PFSK-1 (cell line): ENCODE results near the gene DUSP16.

Source experiments
- POLR2AphosphoS5 ChIP-seq: IDR thresholded peaks from 2 replicates; pipeline ENCODE4 v1.6.1; 2012; ENCODE audit warnings: low read depth, mild to moderate bottlenecking, control low read depth, low read length, moderate library complexity
- TAF1 ChIP-seq: IDR thresholded peaks from 2 replicates; pipeline ENCODE4 v1.6.1; 2012; ENCODE audit warnings: low read length, control low read depth, borderline replicate concordance; ENCODE audit not compliant: insufficient read depth
- TF ChIP-seq, protein P1 (sequence below), 2 experiments: IDR thresholded peaks; 2 replicates each; pipeline versions ENCODE4 v1.6.1 to v1.8.0; 2011 to 2012; ENCODE audit warnings: low read depth in 2 of 2, low read length in 2 of 2, control low read depth in 1 of 2, inconsistent platforms in 1 of 2, mild to moderate bottlenecking in 1 of 2, moderate library complexity in 1 of 2; ENCODE audit not compliant: insufficient read depth in 1 of 2

DNA sequence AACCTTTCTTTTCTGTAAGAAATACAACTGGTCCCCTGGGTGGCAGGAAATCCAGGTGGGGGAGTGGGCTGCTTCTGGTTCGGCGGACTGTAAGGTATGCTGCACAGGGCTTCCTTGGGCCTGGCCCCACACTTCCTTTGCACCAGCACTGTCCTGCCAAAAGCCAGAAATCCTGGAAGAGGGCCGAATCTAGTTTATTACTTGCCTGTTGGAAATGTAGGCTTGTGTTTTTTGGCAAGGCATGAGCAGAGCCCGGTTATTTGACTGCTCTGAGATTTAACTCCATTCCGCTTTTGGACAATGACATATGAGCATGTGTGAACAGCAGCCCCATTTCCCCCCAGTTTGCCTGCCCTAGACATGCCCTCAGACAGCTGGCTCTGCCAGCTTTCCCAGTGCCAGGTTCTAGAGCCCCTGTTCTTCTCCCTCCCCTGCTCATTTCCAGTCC lies 119.2 kb downstream of the DUSP16 start:
- TF ChIP-seq POLR2AphosphoS5 = no peak
- TF ChIP-seq TAF1 = no peak
- TF ChIP-seq, protein P1, sequence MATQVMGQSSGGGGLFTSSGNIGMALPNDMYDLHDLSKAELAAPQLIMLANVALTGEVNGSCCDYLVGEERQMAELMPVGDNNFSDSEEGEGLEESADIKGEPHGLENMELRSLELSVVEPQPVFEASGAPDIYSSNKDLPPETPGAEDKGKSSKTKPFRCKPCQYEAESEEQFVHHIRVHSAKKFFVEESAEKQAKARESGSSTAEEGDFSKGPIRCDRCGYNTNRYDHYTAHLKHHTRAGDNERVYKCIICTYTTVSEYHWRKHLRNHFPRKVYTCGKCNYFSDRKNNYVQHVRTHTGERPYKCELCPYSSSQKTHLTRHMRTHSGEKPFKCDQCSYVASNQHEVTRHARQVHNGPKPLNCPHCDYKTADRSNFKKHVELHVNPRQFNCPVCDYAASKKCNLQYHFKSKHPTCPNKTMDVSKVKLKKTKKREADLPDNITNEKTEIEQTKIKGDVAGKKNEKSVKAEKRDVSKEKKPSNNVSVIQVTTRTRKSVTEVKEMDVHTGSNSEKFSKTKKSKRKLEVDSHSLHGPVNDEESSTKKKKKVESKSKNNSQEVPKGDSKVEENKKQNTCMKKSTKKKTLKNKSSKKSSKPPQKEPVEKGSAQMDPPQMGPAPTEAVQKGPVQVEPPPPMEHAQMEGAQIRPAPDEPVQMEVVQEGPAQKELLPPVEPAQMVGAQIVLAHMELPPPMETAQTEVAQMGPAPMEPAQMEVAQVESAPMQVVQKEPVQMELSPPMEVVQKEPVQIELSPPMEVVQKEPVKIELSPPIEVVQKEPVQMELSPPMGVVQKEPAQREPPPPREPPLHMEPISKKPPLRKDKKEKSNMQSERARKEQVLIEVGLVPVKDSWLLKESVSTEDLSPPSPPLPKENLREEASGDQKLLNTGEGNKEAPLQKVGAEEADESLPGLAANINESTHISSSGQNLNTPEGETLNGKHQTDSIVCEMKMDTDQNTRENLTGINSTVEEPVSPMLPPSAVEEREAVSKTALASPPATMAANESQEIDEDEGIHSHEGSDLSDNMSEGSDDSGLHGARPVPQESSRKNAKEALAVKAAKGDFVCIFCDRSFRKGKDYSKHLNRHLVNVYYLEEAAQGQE (IDR thresholded peaks at IDR 0.05; ENCODE audit: insufficient read depth in 1 of 2, low read depth in 2 of 2, low read length in 2 of 2) = no peak
